Memory B cell (primary cell): ENCODE measurements around the gene GLB1L.
A peak's percentile ranks its signal among the peaks of the same experiment; 100 is the strongest.
"Not testable (repeated sequence)": the region's sequence is repeated elsewhere in the genome, so short reads cannot be mapped to it uniquely, and the experiment has no call there.

Experiments used
- ATAC-seq: fragments of 150-1000 bp; cut with Tn5 transposase; 2 replicates; pipeline ENCODE4 v1.10.0; 2021; ENCODE audit warnings: low read depth, mild to moderate bottlenecking, moderate library complexity
- DNase-seq, 2 donors: peaks; one replicate each; pipeline ENCODE4 v3.0.0; 2022; ENCODE audit warnings: low spot score in 2 of 2
- H3K27ac Mint-ChIP-seq: one replicate; pipeline ENCODE4 v1.8.0; 2022; ENCODE audit warnings: mild to moderate bottlenecking, moderate library complexity, mixed read lengths
- H3K27me3 Mint-ChIP-seq: one replicate; pipeline ENCODE4 v1.8.0; 2022; ENCODE audit warnings: mixed read lengths
- H3K36me3 Mint-ChIP-seq: one replicate; pipeline ENCODE4 v1.8.0; 2022; ENCODE audit warnings: mild to moderate bottlenecking, mixed read lengths
- H3K4me1 Mint-ChIP-seq: one replicate; pipeline ENCODE4 v1.8.0; 2022; ENCODE audit warnings: mixed read lengths
- H3K4me3 Mint-ChIP-seq: one replicate; pipeline ENCODE4 v1.8.0; 2022; ENCODE audit warnings: mild to moderate bottlenecking, moderate library complexity, mixed read lengths
- H3K9me3 Mint-ChIP-seq: one replicate; pipeline ENCODE4 v1.8.0; 2022; ENCODE audit warnings: mixed read lengths

GLB1L gene

GRCh38 chr2:219205981-219206327, 39.3 kb downstream of the GLB1L start:
- no peak for ATAC-seq
- H3K9me3 Mint-ChIP-seq: no peaks in the 10 kb centered on the region

GRCh38 chr2:219205165-219205538, 40.1 kb downstream of the GLB1L start:
- Mint-ChIP-seq H3K4me1 (peaks cover 13% of the 10 kb centered on the region), H3K9me3 (no peaks in the 10 kb centered on the region), H3K36me3 (no peaks in the 10 kb centered on the region), H3K27me3 (no peaks in the 10 kb centered on the region), H3K27ac (no peak overlapping the region), H3K4me3 (no peak overlapping the region)
- no peak for DNase-seq
- ATAC-seq: no peak

More at GRCh38 chr2:219205981-219206327, 39.3 kb downstream of the GLB1L start:
- peaks cover 13% of the 10 kb centered on the region for H3K4me1 Mint-ChIP-seq
- H3K27me3 Mint-ChIP-seq: no peaks in the 10 kb centered on the region
- no peaks in the 10 kb centered on the region for H3K36me3 Mint-ChIP-seq
- H3K4me3 Mint-ChIP-seq: peak overlapping the region; percentile 82
- peak overlapping the region; percentile 86 for H3K27ac Mint-ChIP-seq
- no peak for DNase-seq

DNA sequence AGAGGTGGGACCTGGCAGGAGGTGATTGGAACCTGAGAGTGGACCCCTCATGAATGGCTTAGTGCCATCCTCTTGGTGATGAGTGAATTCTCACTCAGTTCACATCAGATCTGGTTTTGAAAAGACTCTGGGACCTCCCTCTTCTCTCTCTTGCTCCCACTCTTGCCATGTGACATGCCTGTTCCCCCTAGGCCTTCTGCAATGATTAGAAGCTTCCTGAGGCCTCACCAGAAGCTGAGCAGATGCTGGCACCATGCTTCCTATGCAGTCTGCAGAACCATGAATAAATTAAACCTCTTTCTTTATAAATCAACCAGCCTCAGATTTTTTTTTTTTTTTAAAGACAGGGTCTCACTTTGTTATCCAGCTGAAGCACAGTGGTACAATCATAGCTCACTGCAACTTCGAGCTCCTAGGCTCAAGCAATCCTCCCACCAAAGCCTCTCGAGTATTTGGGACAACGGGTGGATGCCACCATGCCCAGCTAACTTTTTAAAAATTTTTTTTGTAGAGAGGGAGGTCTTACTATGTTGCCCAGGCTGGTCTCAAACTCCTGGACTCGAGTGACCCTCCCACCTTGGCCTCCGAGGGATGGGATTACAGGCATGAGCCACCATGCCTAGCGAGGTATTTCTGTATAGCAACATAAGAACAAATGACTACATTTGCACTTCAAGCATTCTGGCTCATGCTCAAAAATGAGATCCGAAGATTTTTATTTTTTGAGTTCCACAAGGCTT, 40.6 kb downstream of the GLB1L start:
- peaks cover 13% of the 10 kb centered on the region for H3K4me1 Mint-ChIP-seq
- no peaks in the 10 kb centered on the region for H3K36me3 Mint-ChIP-seq
- H3K4me3 Mint-ChIP-seq: no peak overlapping the region
- no peak for DNase-seq
- no peak for ATAC-seq
- no peak overlapping the region for H3K27ac Mint-ChIP-seq
- H3K9me3 Mint-ChIP-seq: no peaks in the 10 kb centered on the region
- peaks cover under 1% of the 10 kb centered on the region for H3K27me3 Mint-ChIP-seq

GRCh38 chr2:219201331-219201730, 43.9 kb downstream of the GLB1L start:
- not testable (repeated sequence) for ATAC-seq, H3K27me3 Mint-ChIP-seq, H3K27ac Mint-ChIP-seq, H3K4me3 Mint-ChIP-seq, H3K36me3 Mint-ChIP-seq, DNase-seq, H3K9me3 Mint-ChIP-seq, H3K4me1 Mint-ChIP-seq

DNA sequence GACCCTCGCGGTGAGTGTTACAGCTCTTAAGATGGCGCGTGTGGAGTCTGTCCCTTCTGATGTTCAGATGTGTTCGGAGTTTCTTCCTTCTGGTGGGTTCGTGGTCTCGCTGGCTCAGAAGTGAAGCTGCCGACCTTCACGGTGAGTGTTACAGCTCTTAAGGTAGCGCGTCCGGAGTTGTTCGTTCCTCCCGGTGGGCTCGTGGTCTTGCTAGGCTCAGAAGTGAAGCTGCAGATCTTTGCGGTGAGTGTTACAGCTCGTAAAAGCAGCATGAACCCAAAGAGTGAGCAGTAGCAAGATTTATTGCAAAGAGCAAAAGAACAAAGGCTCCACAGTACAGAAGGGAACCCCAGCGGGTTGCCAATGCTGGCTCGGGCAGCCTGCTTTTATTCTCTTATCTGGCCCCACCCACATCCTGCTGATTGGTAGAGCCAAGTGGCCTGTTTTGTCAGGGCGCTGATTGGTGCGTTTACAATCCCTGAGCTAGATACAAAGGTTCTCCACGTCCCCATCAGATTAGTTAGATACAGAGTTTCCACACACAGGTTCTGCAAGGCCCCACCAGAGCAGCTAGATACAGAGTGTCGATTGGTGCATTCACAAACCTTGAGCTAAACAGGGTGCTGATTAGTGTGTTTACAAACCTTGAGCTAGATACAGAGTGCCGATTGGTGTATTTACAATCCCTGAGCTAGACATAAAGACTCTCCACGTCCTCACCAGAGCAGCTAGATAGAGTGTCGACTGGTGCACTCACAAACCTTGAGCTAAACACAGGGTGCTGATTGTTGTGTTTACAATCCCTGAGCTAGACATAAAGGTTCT, 44.5 kb downstream of the GLB1L start:
- DNase-seq: not testable (repeated sequence)

DNA sequence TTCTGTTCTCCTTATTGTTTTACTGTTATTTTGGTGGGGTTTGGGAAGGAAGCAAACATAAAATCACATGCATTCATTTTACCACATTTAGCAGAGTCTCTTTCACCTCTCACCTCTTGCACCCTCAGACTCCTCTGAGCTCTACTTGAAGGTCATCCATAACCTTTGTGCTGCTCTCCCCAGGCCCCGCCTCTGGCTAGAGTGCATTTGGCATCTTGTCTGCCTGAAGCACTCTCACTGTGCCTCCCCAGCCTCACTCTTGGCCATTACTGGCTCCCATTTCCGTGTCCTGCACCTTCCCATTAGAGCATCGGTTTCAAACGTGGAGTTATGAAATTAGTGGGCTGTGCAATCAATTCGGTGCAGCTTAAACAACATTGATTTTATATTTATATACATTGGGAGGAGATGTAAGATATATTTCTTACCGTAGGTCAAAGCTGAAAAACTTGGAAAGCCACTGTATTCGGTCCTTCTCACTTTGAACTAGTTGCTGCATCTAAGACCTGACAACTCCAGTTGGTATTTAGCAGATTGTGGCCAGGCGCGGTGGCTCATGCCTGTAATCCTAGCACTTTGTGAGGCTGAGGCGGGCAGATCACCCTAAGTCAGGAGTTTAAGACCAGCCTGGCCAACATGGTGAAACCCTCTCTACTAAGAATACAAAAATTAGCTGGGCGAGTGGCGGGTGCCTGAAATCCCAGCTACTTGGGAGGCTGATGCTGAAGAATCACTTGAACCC, 45.6 kb downstream of the GLB1L start:
- Mint-ChIP-seq H3K27ac (no peak overlapping the region), H3K4me3 (no peak overlapping the region), H3K36me3 (no peaks in the 10 kb centered on the region), H3K27me3 (peaks cover 11% of the 10 kb centered on the region), H3K9me3 (no peaks in the 10 kb centered on the region), H3K4me1 (no peaks in the 10 kb centered on the region)
- DNase-seq (no peak), ATAC-seq (no peak)

More for the DNA sequence above, 44.5 kb downstream of the GLB1L start:
- H3K9me3 Mint-ChIP-seq, H3K27me3 Mint-ChIP-seq, ATAC-seq, H3K27ac Mint-ChIP-seq, H3K36me3 Mint-ChIP-seq, H3K4me1 Mint-ChIP-seq, H3K4me3 Mint-ChIP-seq: not testable (repeated sequence)

GRCh38 chr2:219198974-219199373, 46.3 kb downstream of the GLB1L start:
- no peaks in the 10 kb centered on the region for H3K36me3 Mint-ChIP-seq
- ATAC-seq (no peak), DNase-seq (no peak)
- H3K27me3 Mint-ChIP-seq: peaks cover 11% of the 10 kb centered on the region
- no peaks in the 10 kb centered on the region for H3K4me1 Mint-ChIP-seq
- H3K27ac Mint-ChIP-seq: no peak overlapping the region
- H3K4me3 Mint-ChIP-seq: no peak overlapping the region
- no peaks in the 10 kb centered on the region for H3K9me3 Mint-ChIP-seq

- peaks cover 11% of the 10 kb centered on the region for H3K27me3 Mint-ChIP-seq
- H3K4me3 Mint-ChIP-seq: no peak overlapping the region
- no peaks in the 10 kb centered on the region for H3K36me3 Mint-ChIP-seq
- no peaks in the 10 kb centered on the region for H3K9me3 Mint-ChIP-seq
- no peaks in the 10 kb centered on the region for H3K4me1 Mint-ChIP-seq
- DNase-seq: no peak
- no peak for ATAC-seq
- no peak overlapping the region for H3K27ac Mint-ChIP-seq
Observed at GRCh38 chr2:219197388-219197787, 47.9 kb downstream of the GLB1L start.

GRCh38 chr2:219186754-219187456, 58.3 kb downstream of the GLB1L start:
- peak overlapping the region; percentile 18 for H3K27ac Mint-ChIP-seq
- DNase-seq (no peak), ATAC-seq (peak; percentile 80)
- no peaks in the 10 kb centered on the region for H3K9me3 Mint-ChIP-seq
- H3K4me1 Mint-ChIP-seq: peaks cover 12% of the 10 kb centered on the region
- H3K27me3 Mint-ChIP-seq: no peaks in the 10 kb centered on the region
- H3K36me3 Mint-ChIP-seq: peaks cover 10% of the 10 kb centered on the region
- no peak overlapping the region for H3K4me3 Mint-ChIP-seq
